ENCODE data around the gene UTF1. TPM values are rescaled to one million over a fixed set of nuclear protein-coding genes. Genes with fewer than 3 reads are reported as not detected.

UTF1 gene
- total and polyA plus RNA-seq, 2 donors (not counting 1 experiment from before 2014, with no cell fraction given) = 0.10 to 0.25 TPM

DNA sequence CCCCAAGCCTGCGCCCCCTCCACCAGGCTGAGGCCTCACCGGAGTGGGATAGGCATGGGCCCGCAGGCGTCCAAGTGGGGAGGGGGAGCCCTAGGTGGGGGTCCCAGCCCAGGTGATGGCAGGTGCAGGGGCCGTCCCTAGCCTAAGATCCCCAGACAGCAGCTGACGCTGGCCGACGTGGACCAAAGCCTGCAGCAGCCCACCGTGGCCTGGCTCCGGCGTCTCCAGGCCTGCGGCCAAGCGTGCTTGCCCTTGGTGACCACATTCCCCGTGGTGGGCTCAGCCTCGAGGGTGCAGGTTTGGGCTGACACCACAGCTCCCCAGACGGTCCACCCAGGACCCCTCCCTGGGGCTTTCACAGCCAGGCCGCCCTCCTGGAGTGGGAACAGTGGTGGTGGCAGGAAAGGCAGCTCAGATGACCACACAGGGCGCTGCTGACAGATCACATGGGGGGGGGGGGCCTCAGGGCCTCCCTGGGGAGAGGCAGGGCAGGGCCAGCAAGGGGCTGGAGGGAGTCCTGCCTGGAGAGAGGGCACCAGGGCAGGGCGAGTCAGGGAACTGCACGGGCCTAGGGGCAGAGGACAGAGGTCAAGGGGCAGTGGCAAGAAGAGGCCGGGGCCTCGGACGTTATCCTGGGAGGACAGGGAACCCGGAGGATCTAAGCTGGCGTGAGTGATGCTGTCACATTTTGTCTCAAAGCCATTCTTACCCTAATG lies 47.4 kb downstream of the UTF1 start:
- Histone ChIP-seq H3K4me1 (ENCODE audit: control insufficient read depth in 2 of 2, insufficient read depth in 2 of 2, low read length in 2 of 2) (peaks cover 45 to 70% of the 10 kb centered on the region in 2 donors), H3K9ac (ENCODE audit: low read length) (peak overlapping the region; percentile 0), H3K4me3 (ENCODE audit: control extremely low read depth in 1 of 5, extremely low read depth in 1 of 5, insufficient read depth in 1 of 5, low read depth in 2 of 5, low read length in 4 of 5) (peak overlapping the region in 1 of 5 experiments; percentile 83), H3K27me3 (replicated peaks in 1 of 4; ENCODE audit: control extremely low read depth in 1 of 4, control insufficient read depth in 3 of 4, insufficient read depth in 4 of 4, low read length in 3 of 4) (no peaks in the 10 kb centered on the region), H4K20me1 (ENCODE audit: control insufficient read depth, insufficient read depth, low read length, poor library complexity, severe bottlenecking) (peaks cover 21% of the 10 kb centered on the region), H2AFZ (ENCODE audit: insufficient read depth, low read depth, low read length, poor library complexity, severe bottlenecking) (no peak overlapping the region), H3K4me2 (replicated peaks; ENCODE audit: low read depth, low read length, poor library complexity, severe bottlenecking) (peak overlapping the region; percentile 99), H3K27ac (ENCODE audit: low read length in 2 of 2) (peak overlapping the region; percentile 57 to 97), H3K9me3 (ENCODE audit: control extremely low read depth in 1 of 3, control insufficient read depth in 2 of 3, insufficient read depth in 1 of 3, low read length in 2 of 3) (no peaks in the 10 kb centered on the region), H3K79me2 (ENCODE audit: control insufficient read depth, insufficient read depth, low read length) (peaks cover 12% of the 10 kb centered on the region), H3K36me3 (replicated peaks in 1 of 2; ENCODE audit: control extremely low read depth in 1 of 2, control insufficient read depth in 1 of 2, extremely low read depth in 1 of 2, insufficient read depth in 2 of 2, low read length in 1 of 2) (peaks cover 0 to 29% of the 10 kb centered on the region in 2 experiments)
- intact Hi-C loops (cut with micrococcal nuclease) = loop anchor here (5.0 to 10.0 kb wide), 2 partner anchors 115 to 133 kb away; partner anchors contain the start of gene MTG1
- Mint-ChIP-seq H3K4me3 (peak overlapping the region; percentile 90), H3K27me3 (no peaks in the 10 kb centered on the region), H3K27ac (peak overlapping the region; percentile 95), H3K9me3 (ENCODE audit: insufficient read depth) (no peaks in the 10 kb centered on the region), H3K4me1 (peaks cover 43% of the 10 kb centered on the region)
- ATAC-seq (ENCODE audit: low read depth) (no peak), DNase-seq (peak; percentile 43)
- ChIA-PET POLR2A (interaction anchor here (0.7 to 2.1 kb wide), 3 partner anchors 13 to 19 kb away, joined by 3 to 10 read pairs (median 5); no protein-coding TSS in a partner anchor), CTCF (interaction anchor here (0.9 to 3.7 kb wide), 9 partner anchors 13 to 243 kb away, joined by 3 to 21 read pairs (median 5); no protein-coding TSS in a partner anchor)
- TF ChIP-seq EZH2 (IDR thresholded peaks at IDR 0.05; ENCODE audit: borderline replicate concordance, insufficient read depth, low read depth, low read length, poor library complexity, severe bottlenecking) = no peak
- TF ChIP-seq, protein P1, sequence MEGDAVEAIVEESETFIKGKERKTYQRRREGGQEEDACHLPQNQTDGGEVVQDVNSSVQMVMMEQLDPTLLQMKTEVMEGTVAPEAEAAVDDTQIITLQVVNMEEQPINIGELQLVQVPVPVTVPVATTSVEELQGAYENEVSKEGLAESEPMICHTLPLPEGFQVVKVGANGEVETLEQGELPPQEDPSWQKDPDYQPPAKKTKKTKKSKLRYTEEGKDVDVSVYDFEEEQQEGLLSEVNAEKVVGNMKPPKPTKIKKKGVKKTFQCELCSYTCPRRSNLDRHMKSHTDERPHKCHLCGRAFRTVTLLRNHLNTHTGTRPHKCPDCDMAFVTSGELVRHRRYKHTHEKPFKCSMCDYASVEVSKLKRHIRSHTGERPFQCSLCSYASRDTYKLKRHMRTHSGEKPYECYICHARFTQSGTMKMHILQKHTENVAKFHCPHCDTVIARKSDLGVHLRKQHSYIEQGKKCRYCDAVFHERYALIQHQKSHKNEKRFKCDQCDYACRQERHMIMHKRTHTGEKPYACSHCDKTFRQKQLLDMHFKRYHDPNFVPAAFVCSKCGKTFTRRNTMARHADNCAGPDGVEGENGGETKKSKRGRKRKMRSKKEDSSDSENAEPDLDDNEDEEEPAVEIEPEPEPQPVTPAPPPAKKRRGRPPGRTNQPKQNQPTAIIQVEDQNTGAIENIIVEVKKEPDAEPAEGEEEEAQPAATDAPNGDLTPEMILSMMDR (IDR thresholded peaks at IDR 0.05) = no peak
- WGBS (ENCODE audit: insufficient coverage) = 79% methylated on average over 22 of the region's 25 CpGs
